Colonic mucosa (tissue), 4 donors: ENCODE data around the gene MTRR. TPM values are rescaled to one million over a fixed set of nuclear protein-coding genes. Genes with fewer than 3 reads are reported as not detected.

Experiments used
- DNase-seq: peaks from one replicate; pipeline ENCODE4 v3.0.0-alpha.2; 2020
- H3K27ac ChIP-seq: fragments of 200-600 bp; one replicate; pipeline ENCODE4 v1.8.0; 2021
- H3K27me3 ChIP-seq: fragments of 200-600 bp; one replicate; pipeline ENCODE4 v1.8.0; 2021
- H3K36me3 ChIP-seq: fragments of 200-600 bp; one replicate; pipeline ENCODE4 v1.8.0; 2021
- H3K4me1 ChIP-seq: fragments of 200-600 bp; one replicate; pipeline ENCODE4 v1.8.0; 2021; ENCODE audit warnings: mild to moderate bottlenecking
- H3K4me3 ChIP-seq: fragments of 200-600 bp; one replicate; pipeline ENCODE4 v1.8.0; 2021
- H3K9ac ChIP-seq, 2 donors: one replicate each; pipeline ENCODE4 v1.7.0; 2013; ENCODE audit warnings: control low read depth in 2 of 2, low read depth in 2 of 2, low read length in 2 of 2
- H3K9me3 ChIP-seq: fragments of 200-600 bp; one replicate; pipeline ENCODE4 v1.8.0; 2021
- intact Hi-C: fragments of 100-400 bp; cut with DNase I; formaldehyde crosslinking; loops from one replicate; pipeline ENCODE4 v1.14.1; 2022
- total RNA-seq, 2 donors: library from RNA; stranded (reverse); fragmentation: NEBNext Ultra II Directional in 1 of 2; extraction: Animal tissue kit (Norgen Biotek cat#: 25700) in 1 of 2; gene quantifications; one replicate each; pipeline ENCODE4 v1.2.1, GENCODE V29; 2021
- TF ChIP-seq, protein P1 (sequence below): fragments of 200-600 bp; IDR thresholded peaks from one replicate; pipeline ENCODE4 v1.8.0; 2022; ENCODE audit warnings: antibody characterized with exemption, mild to moderate bottlenecking
- donor health status: healthy.
- donor health status: DM: no; HTN: no; CAD: no.
- donor health status: DM: no; HTN: no; CAD: no.

The MTRR gene
- total RNA-seq, 2 donors from 2014 or later = 29.8 to 45.1 TPM

- Histone ChIP-seq H3K36me3 (no peaks in the 10 kb centered on the region), H3K9ac (no peak overlapping the region), H3K4me3 (no peak overlapping the region), H3K4me1 (no peaks in the 10 kb centered on the region), H3K9me3 (no peaks in the 10 kb centered on the region), H3K27ac (no peak overlapping the region), H3K27me3 (no peaks in the 10 kb centered on the region)
- DNase-seq = no peak
- TF ChIP-seq, protein P1, sequence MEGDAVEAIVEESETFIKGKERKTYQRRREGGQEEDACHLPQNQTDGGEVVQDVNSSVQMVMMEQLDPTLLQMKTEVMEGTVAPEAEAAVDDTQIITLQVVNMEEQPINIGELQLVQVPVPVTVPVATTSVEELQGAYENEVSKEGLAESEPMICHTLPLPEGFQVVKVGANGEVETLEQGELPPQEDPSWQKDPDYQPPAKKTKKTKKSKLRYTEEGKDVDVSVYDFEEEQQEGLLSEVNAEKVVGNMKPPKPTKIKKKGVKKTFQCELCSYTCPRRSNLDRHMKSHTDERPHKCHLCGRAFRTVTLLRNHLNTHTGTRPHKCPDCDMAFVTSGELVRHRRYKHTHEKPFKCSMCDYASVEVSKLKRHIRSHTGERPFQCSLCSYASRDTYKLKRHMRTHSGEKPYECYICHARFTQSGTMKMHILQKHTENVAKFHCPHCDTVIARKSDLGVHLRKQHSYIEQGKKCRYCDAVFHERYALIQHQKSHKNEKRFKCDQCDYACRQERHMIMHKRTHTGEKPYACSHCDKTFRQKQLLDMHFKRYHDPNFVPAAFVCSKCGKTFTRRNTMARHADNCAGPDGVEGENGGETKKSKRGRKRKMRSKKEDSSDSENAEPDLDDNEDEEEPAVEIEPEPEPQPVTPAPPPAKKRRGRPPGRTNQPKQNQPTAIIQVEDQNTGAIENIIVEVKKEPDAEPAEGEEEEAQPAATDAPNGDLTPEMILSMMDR = peak; percentile 35
- intact Hi-C loops = no loop called here
Measured at GRCh38 chr5:7856855-7857254, 12.1 kb upstream of the MTRR start.

DNA sequence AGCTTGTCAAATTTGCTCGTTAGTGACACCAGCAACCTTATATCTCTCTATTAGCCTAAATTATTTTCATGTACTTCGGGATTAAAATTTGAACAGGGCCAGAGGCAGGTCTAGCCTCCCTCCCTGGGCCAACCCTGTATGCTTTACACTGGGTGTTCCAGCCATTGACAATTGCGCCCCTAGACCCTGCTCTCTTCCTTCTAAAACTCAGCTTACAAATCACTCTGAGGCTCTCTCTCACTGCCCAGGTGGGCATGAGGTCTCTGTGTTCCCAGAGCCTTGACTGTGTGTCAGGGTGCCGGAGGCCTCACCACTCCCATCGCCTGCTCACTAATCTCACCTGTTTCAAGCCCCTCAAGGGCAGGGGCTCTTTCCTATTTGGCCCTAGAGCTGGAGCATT lies 11.6 kb upstream of the MTRR start:
- H3K9ac ChIP-seq = no peak overlapping the region
- H3K27ac ChIP-seq = no peak overlapping the region
- DNase-seq = no peak
- no peaks in the 10 kb centered on the region for H3K9me3 ChIP-seq
- intact Hi-C loops = no loop called here
- H3K27me3 ChIP-seq = no peaks in the 10 kb centered on the region
- no peaks in the 10 kb centered on the region for H3K4me1 ChIP-seq
- no peaks in the 10 kb centered on the region for H3K36me3 ChIP-seq
- TF ChIP-seq, protein P1 = no peak
- H3K4me3 ChIP-seq = no peak overlapping the region

GRCh38 chr5:7857926-7858632 lies 10.9 kb upstream of the MTRR start:
- intact Hi-C loops = no loop called here
- H3K4me1 ChIP-seq = no peaks in the 10 kb centered on the region
- H3K9me3 ChIP-seq = no peaks in the 10 kb centered on the region
- TF ChIP-seq, protein P1 = no peak
- DNase-seq = no peak
- H3K27me3 ChIP-seq = no peaks in the 10 kb centered on the region
- no peaks in the 10 kb centered on the region for H3K36me3 ChIP-seq
- H3K4me3 ChIP-seq = no peak overlapping the region
- H3K9ac ChIP-seq = no peak overlapping the region
- no peak overlapping the region for H3K27ac ChIP-seq

DNA sequence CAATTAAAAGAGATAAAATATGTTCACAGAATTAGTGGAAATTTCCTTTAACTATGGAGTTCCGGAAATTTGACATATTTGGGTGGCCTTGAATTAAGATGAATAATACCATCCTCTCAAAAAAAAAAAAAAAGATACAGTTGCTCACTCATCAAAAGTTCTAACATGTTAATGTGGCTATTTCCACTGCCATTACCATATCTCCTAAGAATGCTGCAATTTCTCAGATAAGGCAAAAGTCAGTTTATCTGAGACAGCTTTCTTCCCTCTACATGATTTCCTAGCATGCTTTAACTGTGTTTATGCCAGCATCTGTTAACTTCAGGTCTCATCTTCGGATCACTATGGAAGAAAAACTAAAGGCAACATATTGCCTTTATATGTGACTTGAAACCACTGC lies 2.8 kb upstream of the MTRR start:
- peaks cover 7% of the 10 kb centered on the region for H3K4me1 ChIP-seq
- H3K4me3 ChIP-seq = no peak overlapping the region
- intact Hi-C loops = no loop called here
- H3K9me3 ChIP-seq = no peaks in the 10 kb centered on the region
- TF ChIP-seq, protein P1 = no peak
- H3K27me3 ChIP-seq = no peaks in the 10 kb centered on the region
- no peaks in the 10 kb centered on the region for H3K36me3 ChIP-seq
- no peak for DNase-seq
- no peak overlapping the region for H3K9ac ChIP-seq
- H3K27ac ChIP-seq = no peak overlapping the region

GRCh38 chr5:7867260-7867659 lies 1.7 kb upstream of the MTRR start:
- Histone ChIP-seq H3K27ac (no peak overlapping the region), H3K9ac (no peak overlapping the region), H3K36me3 (no peaks in the 10 kb centered on the region), H3K4me3 (no peak overlapping the region), H3K4me1 (peaks cover 10% of the 10 kb centered on the region), H3K9me3 (no peaks in the 10 kb centered on the region), H3K27me3 (no peaks in the 10 kb centered on the region)
- intact Hi-C loops = no loop called here
- TF ChIP-seq, protein P1 = no peak
- no peak for DNase-seq
